Mesenteric fat pad (tissue), 1 donor: ENCODE measurements around the gene SPOCK1. TPM values are rescaled to one million over a fixed set of nuclear protein-coding genes. Genes with fewer than 3 reads are reported as not detected.
"Not testable (repeated sequence)": the region's sequence is repeated elsewhere in the genome, so short reads cannot be mapped to it uniquely, and the experiment has no call there.

ENCODE experiments used
- DNase-seq: peaks from one replicate; pipeline ENCODE4 v3.0.0-alpha.2; 2020; ENCODE audit warnings: low spot score
- total RNA-seq: library from RNA; stranded (reverse); fragmentation: NEBNext Ultra II Directional; extraction: Animal tissue kit (Norgen Biotek cat#: 25700); gene quantifications from one replicate; pipeline ENCODE4 v1.2.1, GENCODE V29; 2021
- donor health status: DM: yes; HTN: yes; CAD: no.

SPOCK1 gene
- total RNA-seq, 1 donor from 2014 or later = 59.8 TPM

DNA sequence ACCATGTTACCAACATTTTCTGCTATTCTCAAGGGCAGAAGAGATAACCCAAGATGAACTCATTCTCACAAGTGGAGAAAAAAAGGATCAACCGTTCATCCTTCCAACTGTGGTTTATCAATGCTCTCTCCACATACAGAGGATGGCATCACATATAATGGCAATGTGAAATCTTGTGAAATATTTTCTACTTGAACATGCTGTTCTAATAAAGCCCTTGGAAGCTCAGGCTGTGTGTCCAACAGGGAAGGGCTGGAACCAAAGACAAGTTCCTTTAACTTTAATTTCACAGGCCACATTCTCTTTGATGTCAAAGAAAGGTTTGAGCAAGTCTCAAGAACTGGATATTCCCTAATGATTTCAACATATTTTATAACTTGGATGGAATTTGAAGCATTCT is 230.5 kb downstream of the SPOCK1 start:
- no peak for DNase-seq

- no peak for DNase-seq
These were observed 232.9 kb downstream of the SPOCK1 start for GRCh38 chr5:137266186-137266585.

DNA sequence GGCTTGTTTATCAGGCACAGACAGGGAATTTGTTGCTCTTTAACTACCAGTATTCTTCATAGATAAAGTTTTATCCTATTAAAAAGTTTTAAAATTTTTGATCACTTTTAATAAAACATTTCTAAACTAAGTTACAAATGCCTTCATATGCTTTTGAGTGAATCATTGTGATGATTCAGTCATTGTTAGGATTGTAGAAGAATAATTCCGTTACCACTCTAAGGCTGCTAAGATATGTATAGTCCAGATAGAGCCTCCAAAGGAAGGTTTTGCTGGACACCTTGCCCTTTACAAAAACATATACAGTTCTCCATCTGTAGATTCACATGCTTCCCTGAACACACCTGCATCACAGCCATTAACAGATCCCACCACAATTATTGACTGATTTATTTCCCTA is 233.7 kb downstream of the SPOCK1 start:
- DNase-seq = no peak

DNA sequence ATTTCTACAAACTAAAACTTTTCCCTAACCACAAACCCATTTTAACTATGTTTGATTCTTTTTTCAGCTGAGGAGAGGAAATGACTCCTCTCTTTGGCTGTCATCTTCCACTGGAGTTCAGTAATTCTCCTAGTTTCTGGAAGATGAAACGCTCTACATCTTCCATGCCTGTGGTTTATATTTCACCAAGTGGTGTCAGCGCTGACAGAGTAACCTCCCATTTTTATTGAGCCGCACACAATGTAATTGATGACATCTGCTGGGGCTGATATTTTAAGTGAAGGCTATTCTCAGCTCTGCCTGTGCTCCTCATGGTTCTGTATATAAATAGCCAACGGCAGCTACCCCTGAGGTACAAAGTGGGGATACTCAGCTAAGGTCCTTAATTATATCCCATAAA is 234.6 kb downstream of the SPOCK1 start:
- no peak for DNase-seq

DNA sequence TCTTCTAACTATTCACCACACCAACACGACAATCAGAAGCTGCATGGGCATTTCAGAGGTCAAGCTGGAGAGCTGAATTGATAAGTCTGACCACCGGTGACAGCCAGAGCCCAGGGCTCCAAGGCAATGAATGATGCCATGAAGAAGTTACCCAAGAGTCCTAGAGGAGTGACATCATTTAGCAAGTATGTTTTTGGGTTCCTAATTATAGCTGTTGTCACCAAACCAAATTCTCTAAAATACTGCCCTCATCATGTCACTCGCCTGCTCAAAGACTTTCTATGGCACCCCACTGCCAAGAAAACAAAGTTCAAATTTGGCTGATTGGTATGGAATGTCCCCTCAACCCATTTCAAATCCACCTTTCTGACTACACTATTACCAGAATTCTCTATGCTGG is 235.1 kb downstream of the SPOCK1 start:
- DNase-seq = no peak

GRCh38 chr5:137263371-137264005 is 235.6 kb downstream of the SPOCK1 start:
- DNase-seq = no peak

- no peak for DNase-seq
These were observed 236.3 kb downstream of the SPOCK1 start for GRCh38 chr5:137262818-137263217.

DNA sequence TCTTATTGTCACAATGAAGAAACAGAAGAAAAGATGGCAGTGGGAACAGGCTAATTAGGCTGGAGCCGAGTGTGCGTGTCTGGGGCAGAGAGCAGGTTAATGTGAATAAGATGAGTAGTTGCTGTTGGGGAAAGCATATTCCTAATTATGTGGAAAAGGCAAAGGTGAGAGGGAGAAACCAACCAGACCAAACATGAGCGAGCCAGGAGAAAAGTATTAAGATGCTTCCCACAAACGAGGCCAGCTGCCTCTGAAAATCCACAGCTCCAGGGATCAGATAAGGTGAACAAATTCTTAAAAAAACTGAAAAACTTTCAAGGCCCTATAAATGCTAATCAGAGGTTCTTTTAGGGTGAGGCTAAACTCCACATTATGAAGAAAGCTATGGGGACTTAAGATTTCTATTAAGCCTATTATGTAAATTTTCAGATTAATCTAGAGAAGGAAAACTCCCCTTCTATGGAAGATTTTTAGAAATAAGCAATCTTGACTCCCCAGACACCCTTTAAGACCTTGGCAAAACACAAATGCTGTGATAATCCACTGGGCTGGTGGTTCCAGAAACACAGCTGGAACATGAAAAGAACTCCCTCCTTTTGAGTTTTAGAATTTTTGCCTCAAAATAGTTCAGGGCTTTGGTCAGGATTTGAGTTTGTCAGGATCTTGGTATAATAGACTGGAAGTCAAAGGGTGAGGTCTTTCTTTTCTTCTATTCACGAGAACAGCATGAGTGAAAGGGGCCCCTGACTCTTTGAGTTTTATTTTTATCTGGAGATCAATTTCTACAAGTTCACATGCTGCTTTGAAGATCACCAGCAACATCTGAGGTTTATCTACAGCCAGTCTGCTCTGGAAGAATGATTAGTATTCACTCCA is 238.1 kb downstream of the SPOCK1 start:
- DNase-seq = no peak

DNA sequence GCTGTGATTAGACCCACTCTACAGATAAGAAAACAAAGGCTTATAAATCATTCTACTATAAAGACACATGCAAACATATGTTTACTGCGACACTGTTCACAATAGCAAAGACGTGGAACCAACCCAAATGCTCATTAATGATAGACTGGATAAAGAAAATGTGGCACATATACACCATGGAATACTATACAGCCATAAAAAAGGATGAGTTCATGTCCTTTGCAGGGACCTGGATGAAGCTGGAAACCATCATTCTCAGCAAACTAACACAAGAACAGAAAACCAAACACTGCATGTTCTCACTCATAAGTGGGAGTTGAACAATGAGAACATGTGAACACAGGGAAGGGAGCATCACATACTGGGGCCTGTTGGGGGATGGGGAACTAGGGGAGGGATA is 240.0 kb downstream of the SPOCK1 start:
- not testable (repeated sequence) for DNase-seq

DNA sequence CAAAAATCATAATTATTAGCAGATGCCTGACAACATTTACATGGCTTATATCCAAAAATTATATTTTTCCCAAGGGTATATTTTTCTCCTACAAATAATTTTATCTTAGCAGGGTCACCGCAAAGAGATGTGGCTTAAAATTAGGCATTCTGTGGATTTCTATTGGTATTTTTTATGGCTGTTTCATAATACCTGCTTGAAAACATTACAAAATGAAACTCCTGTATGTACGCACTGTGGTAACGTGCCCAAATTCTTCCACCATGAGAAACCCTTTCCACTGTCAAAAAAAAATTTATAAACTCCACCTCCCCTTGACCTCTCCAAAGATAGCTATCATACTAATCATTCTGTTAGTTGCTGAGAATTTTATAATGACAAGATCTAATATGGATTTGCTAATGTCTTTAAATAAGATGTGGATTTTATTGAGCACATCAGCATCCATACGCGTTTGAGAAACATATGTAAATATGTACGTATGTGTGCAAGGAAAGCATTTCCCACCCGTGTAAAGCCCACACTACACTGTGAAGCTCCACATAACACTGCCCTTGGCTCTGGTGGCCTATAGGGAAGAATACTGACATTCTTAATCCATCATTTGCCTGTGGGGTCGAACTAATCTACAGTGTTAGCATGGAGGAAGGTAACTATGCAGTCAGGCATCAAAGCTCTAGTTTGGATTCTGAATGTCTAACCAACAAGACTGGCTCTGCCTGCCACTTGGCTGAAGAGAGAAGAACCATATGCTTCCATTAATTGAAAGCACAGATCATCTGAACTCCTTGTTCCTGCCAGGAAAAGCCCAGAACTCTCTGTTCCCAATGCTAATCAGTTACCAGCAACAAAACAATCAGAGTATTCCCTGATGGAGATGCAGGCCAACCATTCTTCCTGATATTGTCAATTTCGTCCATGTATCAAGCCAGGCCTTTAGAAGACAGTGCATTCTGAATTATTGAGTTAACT is 244.7 kb downstream of the SPOCK1 start:
- no peak for DNase-seq

- DNase-seq = no peak
These were observed 246.6 kb downstream of the SPOCK1 start for GRCh38 chr5:137252512-137252911.

- DNase-seq = no peak
These were observed 248.7 kb downstream of the SPOCK1 start for GRCh38 chr5:137250421-137250820.

GRCh38 chr5:137248527-137248926 is 250.6 kb downstream of the SPOCK1 start:
- no peak for DNase-seq

GRCh38 chr5:137245438-137245837 is 253.7 kb downstream of the SPOCK1 start:
- no peak for DNase-seq

GRCh38 chr5:137240285-137240684 is 258.8 kb downstream of the SPOCK1 start:
- DNase-seq = no peak

DNA sequence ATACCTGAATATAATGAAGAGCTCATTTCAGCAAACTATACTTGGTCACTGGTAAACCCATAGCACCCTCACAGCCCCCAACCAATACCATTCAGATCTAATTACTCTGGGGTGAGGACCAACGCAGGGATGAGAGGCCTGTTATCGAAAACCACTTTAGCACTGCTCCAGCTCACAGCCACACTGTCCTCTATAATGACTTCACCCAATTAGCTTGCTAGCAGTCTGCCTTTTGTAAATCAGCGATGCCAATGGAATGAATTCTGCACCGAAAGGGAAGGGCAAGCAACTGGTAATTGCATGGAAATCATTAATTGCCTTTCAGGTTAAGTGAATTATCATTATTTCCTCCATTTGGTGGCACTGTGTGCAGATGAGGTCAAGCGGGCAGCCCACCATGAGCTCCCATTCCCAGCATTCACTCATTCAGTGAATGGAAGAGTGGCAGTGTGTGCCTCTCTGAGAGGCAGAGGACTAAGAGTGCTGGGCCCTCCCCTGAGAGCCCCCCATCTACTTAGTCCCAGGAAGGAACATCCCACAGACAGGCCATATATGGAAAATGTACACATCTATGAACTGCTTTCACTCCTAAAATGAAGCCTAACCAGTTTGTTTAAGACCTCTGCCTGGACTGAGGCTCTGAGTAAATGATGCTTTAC is 262.1 kb downstream of the SPOCK1 start:
- DNase-seq = no peak

GRCh38 chr5:137236252-137236651 is 262.9 kb downstream of the SPOCK1 start:
- DNase-seq = no peak

- DNase-seq = no peak
These were observed 263.9 kb downstream of the SPOCK1 start for GRCh38 chr5:137234973-137235943.

GRCh38 chr5:137233726-137234125 is 265.4 kb downstream of the SPOCK1 start:
- DNase-seq = no peak

DNA sequence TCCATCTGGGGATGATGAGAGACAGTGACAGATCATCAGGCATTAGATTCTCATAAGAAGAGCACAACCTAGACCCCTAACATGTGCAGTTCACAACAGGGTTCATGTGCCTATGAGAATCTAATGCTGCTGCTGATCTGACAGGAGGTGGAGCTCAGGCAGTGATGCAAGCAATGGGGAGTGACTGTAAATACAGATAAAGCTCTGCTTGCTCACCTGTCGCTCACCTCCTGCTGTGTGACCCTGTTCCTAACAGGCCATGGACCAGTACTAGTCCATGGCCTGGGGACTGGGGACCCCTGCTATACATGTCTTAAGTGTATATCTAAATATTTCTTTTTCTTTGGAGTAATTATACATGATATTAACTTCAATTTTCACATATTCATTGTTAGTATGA is 265.8 kb downstream of the SPOCK1 start:
- DNase-seq = not testable (repeated sequence)
